Epithelial cell of prostate (primary cell): ENCODE measurements around the gene AVEN.
"Not testable (repeated sequence)": the region's sequence is repeated elsewhere in the genome, so short reads cannot be mapped to it uniquely, and the experiment has no call there.

Experiments used
- DNase-seq: peaks from one replicate; pipeline ENCODE4 v3.0.0-alpha.2; 2011; ENCODE audit warnings: low read depth, low spot score
- H3K27ac ChIP-seq: fragments of 450-650 bp; 2 replicates; pipeline ENCODE4 v1.5.1; 2017; ENCODE audit warnings: mild to moderate bottlenecking

Gene AVEN

DNA sequence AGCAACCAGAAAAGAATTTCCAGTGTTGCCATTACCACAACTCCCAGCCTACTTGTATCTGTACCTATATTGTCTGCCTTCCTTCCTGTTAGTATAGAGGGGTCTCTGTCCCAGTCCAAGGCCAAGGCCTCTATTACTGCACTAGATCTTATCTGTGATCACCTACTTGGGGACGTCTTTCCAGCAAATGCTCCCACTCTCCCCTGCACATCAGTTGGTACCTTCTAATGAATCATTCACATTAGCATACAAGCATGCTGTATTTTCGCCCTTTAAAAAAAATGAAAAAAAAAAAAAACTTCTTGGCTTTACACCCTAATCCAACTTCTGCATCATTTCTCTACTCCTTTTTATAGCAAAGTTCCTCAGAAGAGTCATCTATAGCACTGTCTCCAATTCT is 4.8 kb upstream of the AVEN start:
- no peak overlapping the region for H3K27ac ChIP-seq
- no peak for DNase-seq

- no peak for DNase-seq
- H3K27ac ChIP-seq: no peak overlapping the region
Measured at GRCh38 chr15:34043391-34043790, 4.4 kb upstream of the AVEN start.

GRCh38 chr15:34039790-34040113 is 748 bp upstream of the AVEN start:
- no peak for DNase-seq
- peak overlapping the region; percentile 92 for H3K27ac ChIP-seq

DNA sequence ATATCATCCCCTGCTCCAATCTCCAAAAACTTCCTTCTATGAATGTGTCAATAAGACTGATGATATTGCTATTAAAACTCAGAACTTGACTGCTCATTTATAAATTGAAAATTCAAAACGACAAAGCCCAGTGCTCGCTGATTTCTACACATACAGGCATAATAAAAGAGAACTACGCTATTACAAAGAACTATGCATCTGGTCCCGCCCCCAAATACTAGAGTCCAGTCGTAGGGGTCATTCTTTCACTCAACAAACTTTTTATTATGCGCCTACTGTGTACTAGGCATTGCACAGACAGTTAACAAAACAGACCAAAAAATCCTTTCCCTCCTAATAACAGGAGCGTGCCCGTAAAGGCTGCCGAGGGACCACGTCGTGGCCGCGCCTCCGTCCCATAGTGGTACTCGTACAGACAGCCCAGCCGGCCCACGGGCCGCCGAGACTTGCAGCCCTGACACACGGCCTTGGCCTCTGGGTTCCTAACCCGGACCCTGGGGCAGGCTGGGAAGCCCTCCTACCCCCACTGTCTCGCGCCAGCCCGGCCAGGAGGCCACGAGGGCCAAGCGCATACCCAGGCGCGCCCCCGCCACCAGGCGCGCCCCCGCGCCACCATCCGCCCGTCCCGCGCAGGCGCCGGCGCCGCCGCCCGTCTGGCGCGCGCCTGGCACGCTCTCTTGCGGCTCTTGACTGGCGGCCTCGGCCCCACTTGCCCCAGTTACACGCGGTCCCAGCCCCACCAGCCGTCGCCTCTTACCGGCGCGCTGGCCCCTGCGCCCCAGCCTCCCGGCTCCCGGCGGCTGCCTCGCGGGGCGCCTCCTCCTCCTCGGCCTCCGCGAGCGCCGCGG is 757 bp downstream of the AVEN start:
- peak; percentile 20 for DNase-seq
- H3K27ac ChIP-seq: peak overlapping the region; percentile 92

DNA sequence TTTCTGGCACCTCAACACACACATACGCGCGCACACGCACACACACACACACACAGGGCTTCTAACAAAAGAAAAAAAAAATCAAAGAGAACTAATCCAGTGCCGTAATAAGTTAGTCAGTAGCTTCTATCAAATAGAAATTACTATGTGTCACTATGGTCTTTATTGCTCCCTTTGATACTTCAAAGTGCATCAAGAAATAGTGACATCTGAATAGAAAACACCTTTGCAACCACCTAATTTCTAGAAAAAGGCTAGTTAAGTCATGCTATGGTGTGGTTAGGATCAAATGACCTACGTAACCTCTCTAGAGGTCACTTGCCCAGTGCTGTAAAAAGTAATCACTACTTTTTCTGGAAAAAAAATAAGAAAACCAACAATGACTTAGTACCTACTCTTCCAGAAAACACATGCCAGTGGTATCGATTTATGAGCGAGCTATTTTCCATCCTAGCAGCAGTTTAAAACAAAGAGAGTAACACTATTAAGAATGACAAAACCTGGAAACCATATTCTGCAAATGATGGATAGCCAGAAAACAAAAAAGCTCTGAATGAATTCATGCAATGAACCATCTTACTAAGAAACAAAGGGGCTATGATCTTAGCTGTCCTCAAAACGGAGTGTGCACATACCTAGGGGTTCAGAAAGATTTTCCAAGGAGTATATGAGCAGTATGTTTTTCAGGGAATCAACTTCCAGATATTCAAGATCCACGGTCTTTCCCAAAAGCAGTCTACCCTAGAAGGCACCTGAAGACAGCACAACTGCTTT is 6.8 kb downstream of the AVEN start:
- H3K27ac ChIP-seq: no peak overlapping the region
- no peak for DNase-seq

- H3K27ac ChIP-seq: no peak overlapping the region
- DNase-seq: no peak
Measured at GRCh38 chr15:34027606-34028005, 11.4 kb downstream of the AVEN start.

DNA sequence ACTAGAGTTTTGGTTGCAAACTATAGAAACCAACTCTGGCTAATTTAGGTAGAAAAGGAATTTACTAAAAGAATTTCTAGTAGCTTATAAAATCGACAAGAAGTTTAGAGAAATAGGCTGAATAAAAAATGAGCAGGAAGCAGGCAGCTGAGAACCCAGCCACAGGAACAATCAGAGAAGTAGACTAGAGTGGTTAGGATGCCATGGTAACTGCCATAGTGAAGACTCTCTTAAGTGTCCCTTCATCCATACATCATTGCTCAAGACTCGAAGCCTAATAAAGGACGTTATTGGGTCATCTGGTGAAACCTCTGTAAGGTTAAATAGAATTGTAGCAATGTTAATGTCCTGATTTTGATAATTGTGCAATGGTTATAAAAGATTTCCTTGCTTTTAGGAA is 13.8 kb downstream of the AVEN start:
- no peak overlapping the region for H3K27ac ChIP-seq
- no peak for DNase-seq

DNA sequence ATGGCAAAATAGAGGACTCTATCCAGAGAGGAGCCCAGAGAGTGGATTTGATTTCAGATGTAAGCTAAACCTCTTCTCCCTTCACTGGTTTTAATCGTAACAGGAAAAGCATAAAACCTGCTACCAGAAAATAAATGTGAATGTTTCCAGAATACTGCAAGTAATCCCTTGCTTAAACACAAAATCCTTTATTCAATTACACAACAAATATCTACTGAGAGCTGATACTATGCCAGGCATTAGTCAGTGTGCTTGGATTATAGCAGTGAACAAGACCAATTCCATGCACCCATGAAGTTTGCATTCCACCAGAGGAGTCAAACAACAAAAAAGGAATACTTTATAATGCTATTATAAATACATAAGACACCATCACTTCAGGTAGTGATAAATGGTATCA is 15.1 kb downstream of the AVEN start:
- DNase-seq: no peak
- H3K27ac ChIP-seq: no peak overlapping the region

DNA sequence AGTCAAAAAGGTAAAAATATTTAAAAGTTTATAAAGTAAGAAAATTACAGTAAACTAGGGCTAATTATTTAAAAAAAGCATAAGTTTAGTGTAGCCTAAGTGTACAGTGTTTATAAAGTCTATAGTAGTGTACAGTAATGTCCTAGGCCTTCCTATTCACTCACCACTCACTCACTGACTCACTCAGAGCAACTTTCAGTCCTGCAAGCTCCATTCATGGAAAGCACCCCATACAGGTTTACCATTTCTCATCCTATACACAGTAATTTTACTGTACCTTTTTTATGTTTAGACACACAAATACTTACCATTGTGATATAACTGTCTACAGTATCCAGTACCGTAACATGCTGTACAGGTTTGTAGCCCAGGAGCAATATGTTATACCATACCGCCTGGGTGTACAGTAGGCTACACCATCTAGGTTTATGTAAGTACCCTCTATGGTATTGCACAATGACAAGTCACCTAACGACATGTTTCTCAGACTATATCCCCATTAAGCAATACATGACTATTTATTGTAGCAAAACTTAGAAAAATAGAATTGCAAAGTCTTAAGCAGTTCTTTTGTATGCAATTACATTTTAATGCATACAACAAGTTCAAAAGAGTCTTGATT is 19.5 kb downstream of the AVEN start:
- DNase-seq: no peak
- H3K27ac ChIP-seq: no peak overlapping the region

DNA sequence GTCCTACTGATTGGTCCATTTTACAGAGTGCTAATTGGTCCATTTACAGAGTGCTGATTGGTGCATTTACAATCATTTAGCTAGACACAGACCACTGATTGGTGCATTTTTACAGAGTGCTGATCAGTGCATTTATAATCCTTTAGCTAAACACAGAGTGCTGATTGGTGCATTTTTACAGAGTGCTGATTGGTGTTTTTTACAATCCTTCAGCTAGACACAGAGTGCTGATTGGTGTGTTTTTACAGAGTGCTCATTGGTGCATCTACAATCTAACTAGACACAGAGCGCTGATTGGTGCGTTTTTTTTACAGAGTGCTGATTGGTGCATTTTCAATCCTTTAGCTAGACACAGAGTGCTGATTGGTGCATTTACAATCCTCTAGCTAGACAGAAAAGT is 20.3 kb downstream of the AVEN start:
- not testable (repeated sequence) for H3K27ac ChIP-seq, DNase-seq

DNA sequence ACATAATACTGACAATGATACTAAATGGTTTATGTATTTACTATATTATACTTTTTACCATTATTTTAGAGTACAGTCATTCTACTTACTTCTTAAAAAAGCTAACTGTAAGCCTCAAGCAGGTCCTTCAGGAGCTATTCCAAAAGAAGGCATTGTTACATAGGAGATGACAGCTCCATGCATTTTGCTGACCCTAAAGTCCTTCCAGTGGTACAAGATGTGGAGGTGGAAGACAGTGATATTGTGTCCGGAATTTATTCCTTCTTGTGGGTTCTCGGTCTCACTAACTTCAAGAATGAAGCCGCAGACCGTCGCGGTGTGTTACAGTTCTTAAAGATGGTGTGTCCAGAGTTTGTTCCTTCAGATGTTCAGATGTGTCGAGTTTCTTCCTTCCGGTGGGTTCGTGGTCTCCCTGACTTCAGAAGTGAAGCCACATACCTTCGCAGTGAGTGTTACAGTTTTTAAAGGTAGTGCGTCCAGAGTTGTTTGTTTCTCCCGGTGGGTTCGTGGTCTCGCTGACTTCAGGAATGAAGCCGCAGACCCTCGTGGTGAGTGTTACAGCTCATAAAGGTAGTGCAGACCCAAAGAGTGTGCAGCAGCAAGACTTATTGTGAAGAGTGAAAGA is 20.9 kb downstream of the AVEN start:
- no peak for DNase-seq
- H3K27ac ChIP-seq: no peak overlapping the region

DNA sequence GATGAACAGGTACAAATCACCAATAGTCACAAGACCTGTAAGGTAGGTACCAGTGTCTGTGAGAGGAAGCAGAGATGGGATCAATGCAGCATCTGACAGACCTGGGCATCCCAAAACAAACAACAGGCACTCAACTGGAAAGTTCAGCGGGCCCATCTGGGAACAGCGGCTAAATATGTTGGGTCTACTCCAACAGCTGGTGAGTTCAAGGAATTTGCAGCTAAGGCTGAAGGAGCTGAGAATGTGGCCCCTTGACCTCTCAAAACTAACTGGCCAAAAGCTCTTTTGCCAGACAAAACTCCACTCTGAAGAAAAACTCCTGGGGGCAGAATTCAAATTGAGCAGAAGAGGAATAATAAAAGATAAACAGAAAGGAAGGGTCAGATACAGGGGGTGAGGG is 24.4 kb downstream of the AVEN start:
- H3K27ac ChIP-seq: no peak overlapping the region

DNA sequence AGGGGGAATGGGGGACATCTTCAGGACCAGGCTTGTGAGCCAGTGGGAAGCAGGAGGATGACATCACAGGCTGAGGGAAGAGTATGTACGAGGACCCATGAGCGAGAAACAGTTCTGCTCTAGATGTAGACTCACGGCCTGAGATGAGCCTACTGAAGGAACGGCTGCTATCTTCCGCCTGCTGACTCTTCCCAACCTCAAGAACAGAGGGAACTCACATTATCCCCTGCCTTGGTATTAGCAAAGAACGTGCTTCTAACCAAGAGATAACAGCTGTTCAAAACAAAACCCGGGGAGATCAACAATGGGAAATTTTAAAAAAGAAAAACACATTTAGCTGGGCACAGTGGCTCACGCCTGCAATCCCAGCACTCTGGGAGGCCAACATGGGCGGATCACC is 25.3 kb downstream of the AVEN start:
- H3K27ac ChIP-seq: no peak overlapping the region
- DNase-seq: no peak

More for the DNA sequence above, 24.4 kb downstream of the AVEN start:
- DNase-seq: no peak

- no peak for DNase-seq
Measured at GRCh38 chr15:34012461-34013028, 26.5 kb downstream of the AVEN start.

DNA sequence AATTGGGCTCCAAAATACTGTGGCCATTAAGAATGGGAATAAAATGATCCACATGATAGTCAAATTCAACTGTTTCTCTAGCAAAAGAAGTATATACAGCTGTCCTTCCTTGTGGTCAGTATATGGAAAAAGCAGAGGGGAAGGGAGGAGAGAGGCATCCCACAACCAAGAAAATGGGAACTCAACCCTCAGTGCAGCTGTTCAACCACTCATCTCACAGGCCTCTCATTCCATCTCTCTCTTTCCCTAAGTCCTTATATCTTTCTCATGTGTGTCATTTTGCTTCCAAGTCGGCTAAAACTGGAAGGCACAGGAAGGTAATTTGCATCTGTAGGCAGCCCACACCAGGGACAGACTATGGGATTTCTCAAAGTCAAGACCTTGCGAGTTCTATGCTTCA is 27.5 kb downstream of the AVEN start:
- DNase-seq: no peak
- no peak overlapping the region for H3K27ac ChIP-seq

More at GRCh38 chr15:34012461-34013028, 26.5 kb downstream of the AVEN start:
- H3K27ac ChIP-seq: no peak overlapping the region

- H3K27ac ChIP-seq: no peak overlapping the region
- DNase-seq: no peak
Measured at GRCh38 chr15:34010921-34011320, 28.1 kb downstream of the AVEN start.

GRCh38 chr15:34009656-34010055 is 29.3 kb downstream of the AVEN start:
- no peak for DNase-seq
- no peak overlapping the region for H3K27ac ChIP-seq

DNA sequence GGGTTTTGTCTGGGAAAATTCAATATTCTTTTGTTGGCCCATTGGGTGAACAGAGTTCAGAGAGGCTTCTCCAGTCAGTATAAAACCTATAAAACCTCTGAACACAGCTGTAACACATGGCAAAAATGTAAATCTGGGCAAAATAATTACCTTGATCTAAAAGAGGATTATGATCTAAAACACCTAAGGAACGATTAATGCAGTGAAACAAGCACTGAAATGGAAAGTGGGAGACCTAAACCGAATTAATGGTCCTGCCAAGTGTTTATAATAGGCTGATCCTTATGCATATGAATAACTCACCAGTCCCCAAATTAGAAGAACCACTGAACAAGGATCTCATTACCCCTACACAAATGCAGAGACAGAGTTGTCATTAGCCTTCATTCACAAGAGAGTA is 32.6 kb downstream of the AVEN start:
- DNase-seq: no peak
- no peak overlapping the region for H3K27ac ChIP-seq

DNA sequence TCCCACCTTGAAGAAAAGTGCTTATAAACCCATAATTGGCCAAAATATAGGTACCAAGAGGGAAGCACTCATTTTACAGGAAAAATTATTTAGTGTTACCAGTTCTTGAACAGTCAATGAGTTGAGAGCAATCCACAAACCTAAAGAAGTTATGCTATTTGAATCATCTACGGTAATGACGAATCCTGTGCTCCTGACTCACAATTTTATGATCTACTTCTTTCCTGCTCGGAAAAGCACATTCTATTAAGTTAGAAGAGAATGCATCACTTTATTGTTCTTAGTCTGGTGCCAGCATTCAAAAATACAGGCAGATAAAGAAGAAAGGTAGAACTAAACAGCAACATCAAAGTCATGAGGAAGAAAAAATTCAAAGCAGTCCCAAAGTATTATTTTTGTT is 37.5 kb downstream of the AVEN start:
- peak; percentile 40 for DNase-seq
- peak overlapping the region; percentile 52 for H3K27ac ChIP-seq

DNA sequence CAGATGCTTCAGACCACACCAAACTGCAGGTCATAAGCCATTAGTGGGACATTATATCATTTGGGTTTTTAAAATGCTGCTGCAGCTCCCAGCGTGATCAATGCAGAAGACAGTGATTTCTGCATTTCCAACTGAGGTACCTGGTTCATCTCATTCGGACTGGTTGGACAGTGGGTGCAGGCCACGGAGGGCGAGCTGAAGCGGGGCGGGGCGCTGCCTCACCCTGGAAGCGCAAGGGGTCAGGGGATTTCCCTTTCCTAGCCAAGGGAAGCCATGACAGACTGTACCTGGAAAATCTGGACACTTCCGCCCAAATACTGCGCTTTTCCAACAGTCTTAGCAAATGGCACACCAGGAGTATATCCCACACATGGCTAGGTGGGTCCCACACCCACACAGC is 43.3 kb downstream of the AVEN start:
- DNase-seq, H3K27ac ChIP-seq: not testable (repeated sequence)
